ENCODE measurements around the gene TTLL8. TPM values are rescaled to one million over a fixed set of nuclear protein-coding genes. Genes with fewer than 3 reads are reported as not detected.

Gene TTLL8
- total RNA-seq, 1 experiment from 2014 or later, result not detected

GRCh38 chr22:50035131-50035881, 22.8 kb downstream of the TTLL8 start:
- Histone ChIP-seq H4K8ac (replicated peaks; ENCODE audit: insufficient read length, low read depth, low read length) (no peak overlapping the region), H4K20me1 (ENCODE audit: control insufficient read depth, insufficient read depth, insufficient read length) (no peaks in the 10 kb centered on the region), H3K79me2 (ENCODE audit: insufficient read depth, low read length) (no peaks in the 10 kb centered on the region), H3K27me3 (ENCODE audit: insufficient read depth, low read length) (no peaks in the 10 kb centered on the region), H2BK5ac (ENCODE audit: insufficient read length, low read length) (no peak overlapping the region), H2BK15ac (ENCODE audit: low read depth, low read length) (no peak overlapping the region), H3K4me2 (ENCODE audit: insufficient read depth, insufficient read length, low read length) (no peak overlapping the region), H3K4me1 (ENCODE audit: insufficient read depth, low read length) (no peaks in the 10 kb centered on the region), H2BK120ac (ENCODE audit: low read depth, low read length, poor library complexity, severe bottlenecking) (no peak overlapping the region), H3K9ac (ENCODE audit: extremely low read depth, insufficient read length, low read length) (no peak overlapping the region), H3K23ac (ENCODE audit: insufficient read length, low read depth, low read length) (no peak overlapping the region), H4K5ac (ENCODE audit: insufficient read length, low read depth, low read length) (no peak overlapping the region), H4K91ac (ENCODE audit: insufficient read length, low read depth, low read length) (no peak overlapping the region), H3K79me1 (ENCODE audit: insufficient read depth, low read depth, low read length, poor library complexity, severe bottlenecking) (no peaks in the 10 kb centered on the region), H3K27ac (ENCODE audit: insufficient read length, low read depth, low read length) (no peak overlapping the region), H3K14ac (ENCODE audit: insufficient read depth, low read length) (no peak overlapping the region; the same call in 1 of the 2 replicates), H3K4ac (ENCODE audit: low read depth, low read length) (no peak overlapping the region), H3K23me2 (ENCODE audit: insufficient read length, low read depth, low read length, poor library complexity, severe bottlenecking) (no peaks in the 10 kb centered on the region), H2AFZ (ENCODE audit: low read length) (no peak overlapping the region), H3K18ac (ENCODE audit: insufficient read length, low read depth, low read length) (no peak overlapping the region), H3K9me3 (ENCODE audit: control insufficient read depth, low read depth, low read length) (no peaks in the 10 kb centered on the region), H3T11ph (ENCODE audit: low read length) (no peak overlapping the region), H2AK5ac (ENCODE audit: insufficient read length, low read length) (no peak overlapping the region), H2BK12ac (ENCODE audit: insufficient read length, low read depth, low read length) (no peak overlapping the region), H2BK20ac (ENCODE audit: low read depth, low read length, poor library complexity, severe bottlenecking) (no peak overlapping the region), H3K56ac (ENCODE audit: insufficient read length, low read depth, low read length) (no peak overlapping the region)
- Mint-ChIP-seq H3K4me3 (no peak overlapping the region), H3K27me3 (ENCODE audit: low read depth) (peaks cover 17% of the 10 kb centered on the region), H3K27ac (no peak overlapping the region), H3K4me1 (no peaks in the 10 kb centered on the region), H3K36me3 (ENCODE audit: insufficient read depth in 1 of 3, low read depth in 3 of 3) (no peaks in the 10 kb centered on the region), H3K9me3 (peaks cover 4 to 10% of the 10 kb centered on the region in 2 experiments; a peak in 3 of 5 replicates)
- TF ChIP-seq, protein P1, sequence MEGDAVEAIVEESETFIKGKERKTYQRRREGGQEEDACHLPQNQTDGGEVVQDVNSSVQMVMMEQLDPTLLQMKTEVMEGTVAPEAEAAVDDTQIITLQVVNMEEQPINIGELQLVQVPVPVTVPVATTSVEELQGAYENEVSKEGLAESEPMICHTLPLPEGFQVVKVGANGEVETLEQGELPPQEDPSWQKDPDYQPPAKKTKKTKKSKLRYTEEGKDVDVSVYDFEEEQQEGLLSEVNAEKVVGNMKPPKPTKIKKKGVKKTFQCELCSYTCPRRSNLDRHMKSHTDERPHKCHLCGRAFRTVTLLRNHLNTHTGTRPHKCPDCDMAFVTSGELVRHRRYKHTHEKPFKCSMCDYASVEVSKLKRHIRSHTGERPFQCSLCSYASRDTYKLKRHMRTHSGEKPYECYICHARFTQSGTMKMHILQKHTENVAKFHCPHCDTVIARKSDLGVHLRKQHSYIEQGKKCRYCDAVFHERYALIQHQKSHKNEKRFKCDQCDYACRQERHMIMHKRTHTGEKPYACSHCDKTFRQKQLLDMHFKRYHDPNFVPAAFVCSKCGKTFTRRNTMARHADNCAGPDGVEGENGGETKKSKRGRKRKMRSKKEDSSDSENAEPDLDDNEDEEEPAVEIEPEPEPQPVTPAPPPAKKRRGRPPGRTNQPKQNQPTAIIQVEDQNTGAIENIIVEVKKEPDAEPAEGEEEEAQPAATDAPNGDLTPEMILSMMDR (conservative IDR thresholded peaks at IDR 0.05), result no peak
- DNase-seq, result no peak
- no CpG with 5 or more reads among the region's 24 CpGs for WGBS (ENCODE audit: extremely low coverage, insufficient read length, low lambda C conversion rate)
